Measurements from ENCODE around the gene BSCL2. TPM values are rescaled to one million over a fixed set of nuclear protein-coding genes. Genes with fewer than 3 reads are reported as not detected.

The BSCL2 gene
- polyA plus RNA-seq, 3 donors = 43.5 to 65.7 (median 63.3) TPM

- Histone ChIP-seq H3K9me3 (replicated peaks in 1 of 2; ENCODE audit: control insufficient read depth in 1 of 2, insufficient read depth in 1 of 2, low read length in 2 of 2) (no peaks in the 10 kb centered on the region), H3K9ac (ENCODE audit: insufficient read depth, low read length, poor library complexity, severe bottlenecking) (peak within 1 kb of the TSS; percentile 91), H3K4me1 (ENCODE audit: control insufficient read depth in 1 of 2, insufficient read depth in 2 of 2, low read length in 2 of 2) (peaks cover 36 to 45% of the 10 kb centered on the region in 2 donors), H4K20me1 (ENCODE audit: insufficient read depth, low read length) (peaks cover 51% of the 10 kb centered on the region), H3K36me3 (replicated peaks in 1 of 2; ENCODE audit: control insufficient read depth in 1 of 2, insufficient read depth in 2 of 2, low read length in 2 of 2) (peaks cover 26 to 30% of the 10 kb centered on the region in 2 donors), H2AFZ (ENCODE audit: insufficient read depth, low read depth, low read length, poor library complexity, severe bottlenecking) (peak within 1 kb of the TSS; percentile 90), H3K27ac (ENCODE audit: low read depth in 1 of 2, low read length in 2 of 2) (peak within 1 kb of the TSS; percentile 88 to 91), H3K4me2 (replicated peaks; ENCODE audit: extremely low read depth, low read length, poor library complexity, severe bottlenecking) (peak within 1 kb of the TSS; percentile 100), H3K27me3 (ENCODE audit: control insufficient read depth in 2 of 2, insufficient read depth in 2 of 2, low read length in 2 of 2) (no peaks in the 10 kb centered on the region), H3K4me3 (replicated peaks in 1 of 3; ENCODE audit: low read depth in 2 of 3, low read length in 3 of 3) (peak within 1 kb of the TSS; percentile 84 to 97 (median 91)), H3K79me2 (ENCODE audit: insufficient read depth, low read length) (peaks cover 82% of the 10 kb centered on the region)
- WGBS (ENCODE audit: insufficient coverage) = under 1% methylated on average over 68 of the region's 72 CpGs
- Mint-ChIP-seq H3K27me3 (ENCODE audit: low read depth in 3 of 3) (no peaks in the 10 kb centered on the region), H3K4me1 (peaks cover 47% of the 10 kb centered on the region), H3K27ac (peak within 1 kb of the TSS; percentile 94 to 98 (median 98)), H3K4me3 (peak within 1 kb of the TSS; percentile 91 to 98), H3K9me3 (peaks cover 0 to 3% (median 0%) of the 10 kb centered on the region in 7 donors), H3K36me3 (peaks cover 27 to 37% of the 10 kb centered on the region in 2 donors)
- no peak for TF ChIP-seq CTCF (IDR thresholded peaks at IDR 0.05)
- DNase-seq = peak; percentile 99
- intact Hi-C loops (cut with micrococcal nuclease) = loop anchor here (1.0 to 5.0 kb wide), 2 partner anchors 18 to 45 kb away; partner anchors contain the start of gene TAF6L (in 2 of the 2)
These were observed 20.1 kb upstream of the BSCL2 start, which contains the start of gene HNRNPUL2 for GRCh38 chr11:62727165-62727871. Gene HNRNPUL2 (minus strand): TSS chr11:62727457. CDS start chr11:62727156, 301 bp downstream.

DNA sequence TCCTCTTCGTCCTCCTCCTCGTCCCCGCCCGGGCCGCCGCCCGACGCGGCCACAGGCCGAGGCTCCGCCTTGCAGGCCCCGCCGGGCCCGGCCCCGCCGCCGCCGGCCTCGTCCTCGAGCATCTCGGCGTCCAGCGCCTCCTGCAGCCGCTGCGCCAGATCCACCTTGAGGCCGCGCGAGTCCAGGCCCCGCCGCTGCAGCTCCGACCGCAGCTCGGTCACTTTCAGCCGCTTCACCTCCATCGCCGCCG lies 19.6 kb upstream of the BSCL2 start:
- Mint-ChIP-seq H3K27me3 (ENCODE audit: low read depth in 3 of 3) (no peaks in the 10 kb centered on the region), H3K9me3 (peaks cover 0 to 3% (median 0%) of the 10 kb centered on the region in 7 donors), H3K27ac (peak overlapping the region; percentile 94 to 98 (median 98)), H3K4me1 (peaks cover 47% of the 10 kb centered on the region), H3K4me3 (peak overlapping the region; percentile 91 to 98), H3K36me3 (peaks cover 32 to 41% of the 10 kb centered on the region in 2 donors)
- peaks cover 55% of the 10 kb centered on the region for H4K20me1 ChIP-seq (ENCODE audit: insufficient read depth, low read length)
- H3K36me3 ChIP-seq (replicated peaks in 1 of 2; ENCODE audit: control insufficient read depth in 1 of 2, insufficient read depth in 2 of 2, low read length in 2 of 2) = peaks cover 29 to 35% of the 10 kb centered on the region in 2 donors
- no peaks in the 10 kb centered on the region for H3K9me3 ChIP-seq (replicated peaks in 1 of 2; ENCODE audit: control insufficient read depth in 1 of 2, insufficient read depth in 1 of 2, low read length in 2 of 2)
- H3K9ac ChIP-seq (ENCODE audit: insufficient read depth, low read length, poor library complexity, severe bottlenecking) = peak overlapping the region; percentile 91
- peaks cover 82% of the 10 kb centered on the region for H3K79me2 ChIP-seq (ENCODE audit: insufficient read depth, low read length)
- DNase-seq = no peak
- peak overlapping the region; percentile 100 for H3K4me2 ChIP-seq (replicated peaks; ENCODE audit: extremely low read depth, low read length, poor library complexity, severe bottlenecking)
- no peak for TF ChIP-seq CTCF (IDR thresholded peaks at IDR 0.05)
- peaks cover 36 to 45% of the 10 kb centered on the region in 2 donors for H3K4me1 ChIP-seq (ENCODE audit: control insufficient read depth in 1 of 2, insufficient read depth in 2 of 2, low read length in 2 of 2)
- peak overlapping the region; percentile 84 to 97 (median 91) for H3K4me3 ChIP-seq (replicated peaks in 1 of 3; ENCODE audit: low read depth in 2 of 3, low read length in 3 of 3)
- peak overlapping the region; percentile 90 for H2AFZ ChIP-seq (ENCODE audit: insufficient read depth, low read depth, low read length, poor library complexity, severe bottlenecking)
- peak overlapping the region; percentile 88 to 91 for H3K27ac ChIP-seq (ENCODE audit: low read depth in 1 of 2, low read length in 2 of 2)
- intact Hi-C loops (cut with micrococcal nuclease) = loop anchor here (1.0 to 5.0 kb wide), 3 partner anchors 17 to 45 kb away; partner anchors contain the start of gene TAF6L (in 2 of the 2)
- WGBS (ENCODE audit: insufficient coverage) = under 1% methylated on average over 37 of the region's 37 CpGs
- H3K27me3 ChIP-seq (ENCODE audit: control insufficient read depth in 2 of 2, insufficient read depth in 2 of 2, low read length in 2 of 2) = no peaks in the 10 kb centered on the region
